HG03196 (cell line): ENCODE results near the gene INPP5A.
"Not testable (repeated sequence)": the region's sequence is repeated elsewhere in the genome, so short reads cannot be mapped to it uniquely, and the experiment has no call there.

Source experiments
- ATAC-seq: cut with Tn5 transposase; IDR thresholded peaks from one replicate; pipeline ENCODE4 v1.9.1; 2021; ENCODE audit not compliant: unreplicated experiment

Gene INPP5A

GRCh38 chr10:132701099-132701845 is 163.7 kb downstream of the INPP5A start:
- ATAC-seq, result no peak

- ATAC-seq, result no peak
Observed at GRCh38 chr10:132701846-132702190, 164.2 kb downstream of the INPP5A start.

GRCh38 chr10:132702601-132703418 is 165.2 kb downstream of the INPP5A start:
- no peak for ATAC-seq

GRCh38 chr10:132703419-132704007 is 165.9 kb downstream of the INPP5A start:
- no peak for ATAC-seq

- no peak for ATAC-seq
Observed at GRCh38 chr10:132704008-132704814, 166.6 kb downstream of the INPP5A start.

- ATAC-seq, result not testable (repeated sequence)
Observed at GRCh38 chr10:132704815-132705064, 167.2 kb downstream of the INPP5A start.

GRCh38 chr10:132705173-132705572 is 167.6 kb downstream of the INPP5A start:
- no peak for ATAC-seq

GRCh38 chr10:132705943-132706342 is 168.4 kb downstream of the INPP5A start:
- no peak for ATAC-seq

GRCh38 chr10:132706701-132707100 is 169.1 kb downstream of the INPP5A start:
- ATAC-seq, result no peak

- ATAC-seq, result no peak
Observed at GRCh38 chr10:132707121-132707775, 169.7 kb downstream of the INPP5A start.

GRCh38 chr10:132707776-132708171 is 170.2 kb downstream of the INPP5A start:
- no peak for ATAC-seq

- no peak for ATAC-seq
Observed at GRCh38 chr10:132708441-132708840, 170.9 kb downstream of the INPP5A start.

GRCh38 chr10:132708936-132709335 is 171.3 kb downstream of the INPP5A start:
- no peak for ATAC-seq

GRCh38 chr10:132709471-132709951 is 171.9 kb downstream of the INPP5A start:
- no peak for ATAC-seq

- ATAC-seq, result no peak
Observed at GRCh38 chr10:132710036-132710686, 172.6 kb downstream of the INPP5A start.

GRCh38 chr10:132710746-132711612 is 173.4 kb downstream of the INPP5A start:
- no peak for ATAC-seq

GRCh38 chr10:132711613-132712121 is 174.1 kb downstream of the INPP5A start:
- no peak for ATAC-seq

GRCh38 chr10:132712291-132712690 is 174.7 kb downstream of the INPP5A start:
- no peak for ATAC-seq

- ATAC-seq, result no peak
Observed at GRCh38 chr10:132712743-132713142, 175.2 kb downstream of the INPP5A start.
